Measurements from ENCODE around the gene SYTL2. TPM values are rescaled to one million over a fixed set of nuclear protein-coding genes. Genes with fewer than 3 reads are reported as not detected.

The SYTL2 gene
- total RNA-seq, 1 experiment from 2014 or later: 0.75 TPM

DNA sequence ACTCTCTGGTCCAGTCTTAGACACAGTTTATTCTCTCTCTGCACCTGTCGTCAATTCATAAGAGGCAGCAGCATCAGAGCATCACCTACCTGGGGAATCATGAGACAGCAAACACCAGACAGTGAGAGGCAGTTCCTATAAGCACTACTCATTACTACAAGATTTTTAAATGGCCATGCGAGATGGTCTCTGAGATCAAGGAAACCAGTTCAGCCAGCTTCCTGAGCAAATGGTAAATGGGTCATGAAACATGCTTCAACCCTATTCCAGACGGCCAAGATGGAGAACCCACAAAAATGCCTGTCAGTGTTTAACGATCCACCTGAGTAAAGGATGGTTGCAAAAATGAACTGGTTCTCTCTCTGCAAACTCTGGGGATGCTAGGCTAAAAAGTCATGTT lies 52.9 kb downstream of the SYTL2 start:
- Histone ChIP-seq H2AFZ (ENCODE audit: low read length) (no peak overlapping the region), H3K36me3 (ENCODE audit: insufficient read depth, low read length) (no peaks in the 10 kb centered on the region), H3K79me2 (ENCODE audit: low read length) (no peaks in the 10 kb centered on the region), H3K4me1 (ENCODE audit: low read length) (no peaks in the 10 kb centered on the region), H4K20me1 (ENCODE audit: insufficient read depth, low read depth, low read length) (no peaks in the 10 kb centered on the region), H3K4me2 (ENCODE audit: low read depth, low read length, poor library complexity, severe bottlenecking) (no peak overlapping the region), H3K9ac (ENCODE audit: low read length) (no peak overlapping the region), H3K27ac (ENCODE audit: low read length) (no peak overlapping the region), H3K4me3 (ENCODE audit: low read length) (no peak overlapping the region), H3K27me3 (ENCODE audit: low read length) (no peaks in the 10 kb centered on the region), H3K9me3 (ENCODE audit: low read length) (no peaks in the 10 kb centered on the region), H3K9me2 (replicated peaks; ENCODE audit: insufficient read depth, low read length) (no peaks in the 10 kb centered on the region)
- no peak for DNase-seq

- H3K27me3 ChIP-seq (ENCODE audit: low read length): no peaks in the 10 kb centered on the region
- H3K27ac ChIP-seq (ENCODE audit: low read length): no peak overlapping the region
- H3K9ac ChIP-seq (ENCODE audit: low read length): no peak overlapping the region
- no peak for DNase-seq
- no peaks in the 10 kb centered on the region for H3K36me3 ChIP-seq (ENCODE audit: insufficient read depth, low read length)
- H4K20me1 ChIP-seq (ENCODE audit: insufficient read depth, low read depth, low read length): no peaks in the 10 kb centered on the region
- no peaks in the 10 kb centered on the region for H3K9me2 ChIP-seq (replicated peaks; ENCODE audit: insufficient read depth, low read length)
- H3K79me2 ChIP-seq (ENCODE audit: low read length): no peaks in the 10 kb centered on the region
- H3K9me3 ChIP-seq (ENCODE audit: low read length): no peaks in the 10 kb centered on the region
- H3K4me1 ChIP-seq (ENCODE audit: low read length): no peaks in the 10 kb centered on the region
- no peak overlapping the region for H3K4me2 ChIP-seq (ENCODE audit: low read depth, low read length, poor library complexity, severe bottlenecking)
- no peak overlapping the region for H2AFZ ChIP-seq (ENCODE audit: low read length)
- H3K4me3 ChIP-seq (ENCODE audit: low read length): no peak overlapping the region
These were observed 54.3 kb downstream of the SYTL2 start for GRCh38 chr11:85756401-85757200.

- H4K20me1 ChIP-seq (ENCODE audit: insufficient read depth, low read depth, low read length): no peaks in the 10 kb centered on the region
- DNase-seq: no peak
- no peak overlapping the region for H3K4me3 ChIP-seq (ENCODE audit: low read length)
- H3K79me2 ChIP-seq (ENCODE audit: low read length): no peaks in the 10 kb centered on the region
- no peaks in the 10 kb centered on the region for H3K27me3 ChIP-seq (ENCODE audit: low read length)
- no peaks in the 10 kb centered on the region for H3K9me2 ChIP-seq (replicated peaks; ENCODE audit: insufficient read depth, low read length)
- H3K27ac ChIP-seq (ENCODE audit: low read length): no peak overlapping the region
- H3K4me1 ChIP-seq (ENCODE audit: low read length): no peaks in the 10 kb centered on the region
- no peaks in the 10 kb centered on the region for H3K36me3 ChIP-seq (ENCODE audit: insufficient read depth, low read length)
- H3K4me2 ChIP-seq (ENCODE audit: low read depth, low read length, poor library complexity, severe bottlenecking): no peak overlapping the region
- H2AFZ ChIP-seq (ENCODE audit: low read length): no peak overlapping the region
- no peaks in the 10 kb centered on the region for H3K9me3 ChIP-seq (ENCODE audit: low read length)
- no peak overlapping the region for H3K9ac ChIP-seq (ENCODE audit: low read length)
These were observed 55.2 kb downstream of the SYTL2 start for GRCh38 chr11:85755701-85756100.

GRCh38 chr11:85755285-85755684 lies 55.7 kb downstream of the SYTL2 start:
- no peaks in the 10 kb centered on the region for H3K4me1 ChIP-seq (ENCODE audit: low read length)
- H3K27ac ChIP-seq (ENCODE audit: low read length): no peak overlapping the region
- no peak overlapping the region for H2AFZ ChIP-seq (ENCODE audit: low read length)
- H3K79me2 ChIP-seq (ENCODE audit: low read length): no peaks in the 10 kb centered on the region
- H3K9ac ChIP-seq (ENCODE audit: low read length): no peak overlapping the region
- H3K4me3 ChIP-seq (ENCODE audit: low read length): no peak overlapping the region
- no peaks in the 10 kb centered on the region for H3K27me3 ChIP-seq (ENCODE audit: low read length)
- DNase-seq: no peak
- H4K20me1 ChIP-seq (ENCODE audit: insufficient read depth, low read depth, low read length): no peaks in the 10 kb centered on the region
- no peaks in the 10 kb centered on the region for H3K9me2 ChIP-seq (replicated peaks; ENCODE audit: insufficient read depth, low read length)
- no peaks in the 10 kb centered on the region for H3K9me3 ChIP-seq (ENCODE audit: low read length)
- H3K36me3 ChIP-seq (ENCODE audit: insufficient read depth, low read length): no peaks in the 10 kb centered on the region
- H3K4me2 ChIP-seq (ENCODE audit: low read depth, low read length, poor library complexity, severe bottlenecking): no peak overlapping the region

DNA sequence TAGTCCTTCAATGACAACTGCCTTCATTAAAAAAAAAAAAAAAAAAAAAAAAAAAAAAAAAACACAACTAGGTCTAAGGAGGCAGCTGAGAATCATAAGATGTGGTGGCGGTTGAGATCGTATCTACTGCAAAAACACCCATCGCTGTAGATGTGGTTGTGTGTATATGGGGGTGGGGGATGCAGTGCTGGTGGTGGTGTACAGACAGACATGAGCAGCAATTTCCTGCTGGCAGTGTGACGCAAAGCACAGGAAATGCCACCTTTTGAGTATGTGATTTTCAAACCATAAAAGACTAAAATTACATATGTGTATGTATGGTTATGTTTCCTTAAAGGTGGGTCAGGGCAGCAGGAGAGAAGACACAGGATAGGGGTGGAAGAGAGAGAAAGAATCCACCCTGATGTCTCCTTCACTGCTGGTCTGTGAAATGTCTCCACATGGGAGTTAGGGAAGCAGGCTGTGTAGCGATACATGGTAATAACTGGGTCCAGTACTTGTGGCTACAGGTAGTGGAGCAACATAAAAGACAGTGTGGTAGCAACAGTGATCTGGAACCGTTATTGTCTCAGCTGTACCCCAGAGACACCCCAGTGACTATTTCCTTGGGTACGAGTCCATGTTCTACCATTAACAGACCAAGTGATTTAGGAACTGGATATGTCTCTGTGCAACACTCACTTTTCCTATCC lies 57.9 kb downstream of the SYTL2 start:
- H3K4me2 ChIP-seq (ENCODE audit: low read depth, low read length, poor library complexity, severe bottlenecking): no peak overlapping the region
- no peaks in the 10 kb centered on the region for H4K20me1 ChIP-seq (ENCODE audit: insufficient read depth, low read depth, low read length)
- no peaks in the 10 kb centered on the region for H3K9me3 ChIP-seq (ENCODE audit: low read length)
- H3K79me2 ChIP-seq (ENCODE audit: low read length): no peaks in the 10 kb centered on the region
- H3K27me3 ChIP-seq (ENCODE audit: low read length): no peaks in the 10 kb centered on the region
- no peak overlapping the region for H2AFZ ChIP-seq (ENCODE audit: low read length)
- H3K27ac ChIP-seq (ENCODE audit: low read length): no peak overlapping the region
- no peak overlapping the region for H3K4me3 ChIP-seq (ENCODE audit: low read length)
- DNase-seq: no peak
- H3K36me3 ChIP-seq (ENCODE audit: insufficient read depth, low read length): no peaks in the 10 kb centered on the region
- H3K4me1 ChIP-seq (ENCODE audit: low read length): no peaks in the 10 kb centered on the region
- no peak overlapping the region for H3K9ac ChIP-seq (ENCODE audit: low read length)
- no peaks in the 10 kb centered on the region for H3K9me2 ChIP-seq (replicated peaks; ENCODE audit: insufficient read depth, low read length)

- Histone ChIP-seq H3K79me2 (ENCODE audit: low read length) (no peaks in the 10 kb centered on the region), H2AFZ (ENCODE audit: low read length) (no peak overlapping the region), H3K9me3 (ENCODE audit: low read length) (no peaks in the 10 kb centered on the region), H3K4me3 (ENCODE audit: low read length) (no peak overlapping the region), H3K9ac (ENCODE audit: low read length) (no peak overlapping the region), H3K4me1 (ENCODE audit: low read length) (no peaks in the 10 kb centered on the region), H3K36me3 (ENCODE audit: insufficient read depth, low read length) (no peaks in the 10 kb centered on the region), H3K27ac (ENCODE audit: low read length) (no peak overlapping the region), H3K9me2 (replicated peaks; ENCODE audit: insufficient read depth, low read length) (no peaks in the 10 kb centered on the region), H4K20me1 (ENCODE audit: insufficient read depth, low read depth, low read length) (no peaks in the 10 kb centered on the region), H3K27me3 (ENCODE audit: low read length) (no peaks in the 10 kb centered on the region), H3K4me2 (ENCODE audit: low read depth, low read length, poor library complexity, severe bottlenecking) (no peak overlapping the region)
- no peak for DNase-seq
These were observed 58.6 kb downstream of the SYTL2 start for GRCh38 chr11:85752201-85752889.

GRCh38 chr11:85751724-85752123 lies 59.2 kb downstream of the SYTL2 start:
- no peak overlapping the region for H3K9ac ChIP-seq (ENCODE audit: low read length)
- no peak overlapping the region for H3K4me3 ChIP-seq (ENCODE audit: low read length)
- no peaks in the 10 kb centered on the region for H3K36me3 ChIP-seq (ENCODE audit: insufficient read depth, low read length)
- DNase-seq: no peak
- H3K27ac ChIP-seq (ENCODE audit: low read length): no peak overlapping the region
- H4K20me1 ChIP-seq (ENCODE audit: insufficient read depth, low read depth, low read length): no peaks in the 10 kb centered on the region
- H3K4me2 ChIP-seq (ENCODE audit: low read depth, low read length, poor library complexity, severe bottlenecking): no peak overlapping the region
- H3K4me1 ChIP-seq (ENCODE audit: low read length): no peaks in the 10 kb centered on the region
- H3K27me3 ChIP-seq (ENCODE audit: low read length): no peaks in the 10 kb centered on the region
- H3K79me2 ChIP-seq (ENCODE audit: low read length): no peaks in the 10 kb centered on the region
- H3K9me2 ChIP-seq (replicated peaks; ENCODE audit: insufficient read depth, low read length): no peaks in the 10 kb centered on the region
- no peaks in the 10 kb centered on the region for H3K9me3 ChIP-seq (ENCODE audit: low read length)
- H2AFZ ChIP-seq (ENCODE audit: low read length): no peak overlapping the region

GRCh38 chr11:85750646-85751045 lies 60.3 kb downstream of the SYTL2 start:
- H3K4me1 ChIP-seq (ENCODE audit: low read length): no peaks in the 10 kb centered on the region
- H3K9ac ChIP-seq (ENCODE audit: low read length): no peak overlapping the region
- H3K9me2 ChIP-seq (replicated peaks; ENCODE audit: insufficient read depth, low read length): no peaks in the 10 kb centered on the region
- no peak overlapping the region for H3K27ac ChIP-seq (ENCODE audit: low read length)
- no peaks in the 10 kb centered on the region for H4K20me1 ChIP-seq (ENCODE audit: insufficient read depth, low read depth, low read length)
- no peak overlapping the region for H3K4me2 ChIP-seq (ENCODE audit: low read depth, low read length, poor library complexity, severe bottlenecking)
- no peak for DNase-seq
- H3K4me3 ChIP-seq (ENCODE audit: low read length): no peak overlapping the region
- H3K27me3 ChIP-seq (ENCODE audit: low read length): no peaks in the 10 kb centered on the region
- no peaks in the 10 kb centered on the region for H3K9me3 ChIP-seq (ENCODE audit: low read length)
- H2AFZ ChIP-seq (ENCODE audit: low read length): no peak overlapping the region
- H3K36me3 ChIP-seq (ENCODE audit: insufficient read depth, low read length): no peaks in the 10 kb centered on the region
- H3K79me2 ChIP-seq (ENCODE audit: low read length): no peaks in the 10 kb centered on the region

Measured in Karpas-422 (cell line).